WTC11 (cell line): ENCODE data around the gene ZNF22. TPM values are rescaled to one million over a fixed set of nuclear protein-coding genes. Genes with fewer than 3 reads are reported as not detected.

ENCODE experiments used
- ATAC-seq: fragments of 200-7000 bp; cut with Tn5 transposase; 2 replicates; pipeline ENCODE4 v1.10.0; 2021; ENCODE audit warnings: mild to moderate bottlenecking, moderate library complexity
- CTCF ChIA-PET: fragments of 300-600 bp; sonication (Branson Sonifier 250); formaldehyde crosslinking; loops from one replicate; lab custom pipeline; 2021; ENCODE audit warnings: antibody characterized with exemption; lab: Charles Lee
- POLR2A ChIA-PET: fragments of 350-600 bp; sonication (Branson Sonifier 250); formaldehyde crosslinking; loops from one replicate; lab custom pipeline; 2021; ENCODE audit warnings: antibody characterized with exemption; lab: Charles Lee
- DNase-seq: peaks from one replicate; pipeline ENCODE4 v3.0.0; 2021; ENCODE audit warnings: low spot score
- H3K27ac Mint-ChIP-seq: 2 replicates; pipeline ENCODE4 v1.8.0; 2021; ENCODE audit warnings: mixed read lengths
- H3K27me3 Mint-ChIP-seq: 2 replicates; pipeline ENCODE4 v1.8.0; 2021; ENCODE audit warnings: low read depth, mild to moderate bottlenecking, moderate library complexity, mixed read lengths
- H3K36me3 Mint-ChIP-seq: 2 replicates; pipeline ENCODE4 v1.8.0; 2021; ENCODE audit warnings: mixed read lengths
- H3K4me1 Mint-ChIP-seq: 2 replicates; pipeline ENCODE4 v1.8.0; 2022; ENCODE audit warnings: mixed read lengths
- H3K4me3 Mint-ChIP-seq: 2 replicates; pipeline ENCODE4 v1.8.0; 2021; ENCODE audit warnings: mild to moderate bottlenecking, moderate library complexity, mixed read lengths
- H3K9me3 Mint-ChIP-seq: 2 replicates; pipeline ENCODE4 v1.8.0; 2021; ENCODE audit warnings: mixed read lengths
- CREM ChIP-seq: sonication (generic); formaldehyde crosslinking; IDR thresholded peaks from 2 replicates; pipeline ENCODE4 v1.8.1; 2022; ENCODE audit warnings: mild to moderate bottlenecking, missing genetic modification reagents, moderate library complexity
- FOXJ3 ChIP-seq: sonication (generic); formaldehyde crosslinking; IDR thresholded peaks from 2 replicates; pipeline ENCODE4 v1.9.0; 2021; ENCODE audit warnings: missing genetic modification reagents, mild to moderate bottlenecking, borderline replicate concordance
- GABPB1 ChIP-seq: sonication (generic); formaldehyde crosslinking; IDR thresholded peaks from 2 replicates; pipeline ENCODE4 v1.8.1; 2023; ENCODE audit warnings: mild to moderate bottlenecking, missing genetic modification reagents
- GRHL2 ChIP-seq: fragments of 250-450 bp; sonication (Bioruptor Pico); IDR thresholded peaks from 2 replicates; pipeline ENCODE4 v1.8.0; 2022; ENCODE audit warnings: mild to moderate bottlenecking, moderate library complexity; ENCODE audit not compliant: insufficient replicate concordance, severe bottlenecking
- GTF2I ChIP-seq: fragments of 250-450 bp; sonication (Bioruptor Pico); conservative IDR thresholded peaks from 2 replicates; pipeline ENCODE4 v1.4.0; 2021; ENCODE audit warnings: mild to moderate bottlenecking
- JAZF1 ChIP-seq: fragments of 250-450 bp; sonication (Bioruptor Pico); IDR thresholded peaks from 2 replicates; pipeline ENCODE4 v1.9.0; 2021; ENCODE audit warnings: moderate library complexity, mild to moderate bottlenecking, inconsistent platforms
- JUN ChIP-seq: sonication (generic); formaldehyde crosslinking; IDR thresholded peaks from 2 replicates; pipeline ENCODE4 v1.8.0; 2023; ENCODE audit warnings: mild to moderate bottlenecking, missing genetic modification reagents
- MAX ChIP-seq: sonication (generic); formaldehyde crosslinking; IDR thresholded peaks from 2 replicates; pipeline ENCODE4 v1.8.0; 2022; ENCODE audit warnings: mild to moderate bottlenecking, missing genetic modification reagents
- NR2C2 ChIP-seq: sonication (generic); formaldehyde crosslinking; IDR thresholded peaks from 2 replicates; pipeline ENCODE4 v1.8.0; 2022; ENCODE audit warnings: mild to moderate bottlenecking, missing genetic modification reagents
- SMAD4 ChIP-seq: sonication (generic); formaldehyde crosslinking; IDR thresholded peaks from 2 replicates; pipeline ENCODE4 v1.8.0; 2022; ENCODE audit warnings: mild to moderate bottlenecking, missing genetic modification reagents
- STAT6 ChIP-seq: sonication (generic); formaldehyde crosslinking; conservative IDR thresholded peaks from 2 replicates; pipeline ENCODE4 v1.8.1; 2023; ENCODE audit warnings: mild to moderate bottlenecking, low read depth, missing genetic modification reagents, moderate library complexity
- ZNF121 ChIP-seq: sonication (generic); formaldehyde crosslinking; IDR thresholded peaks from 2 replicates; pipeline ENCODE4 v1.8.0; 2023; ENCODE audit warnings: missing genetic modification reagents
- total RNA-seq: library from RNA; stranded (reverse); gene quantifications from 3 replicates; pipeline ENCODE4 v1.2.3, GENCODE V29; 2021
- TF ChIP-seq, protein P1 (sequence below): fragments of 250-450 bp; sonication (Bioruptor Pico); IDR thresholded peaks from 2 replicates; pipeline ENCODE4 v1.9.0; 2021; ENCODE audit warnings: mild to moderate bottlenecking
- TF ChIP-seq, protein P2 (sequence below): sonication (generic); formaldehyde crosslinking; IDR thresholded peaks from 2 replicates; pipeline ENCODE4 v1.8.0; 2023; ENCODE audit warnings: missing genetic modification reagents, mild to moderate bottlenecking, borderline replicate concordance

Gene ZNF22
- total RNA-seq, 1 experiment from 2014 or later = 31.0 TPM

DNA sequence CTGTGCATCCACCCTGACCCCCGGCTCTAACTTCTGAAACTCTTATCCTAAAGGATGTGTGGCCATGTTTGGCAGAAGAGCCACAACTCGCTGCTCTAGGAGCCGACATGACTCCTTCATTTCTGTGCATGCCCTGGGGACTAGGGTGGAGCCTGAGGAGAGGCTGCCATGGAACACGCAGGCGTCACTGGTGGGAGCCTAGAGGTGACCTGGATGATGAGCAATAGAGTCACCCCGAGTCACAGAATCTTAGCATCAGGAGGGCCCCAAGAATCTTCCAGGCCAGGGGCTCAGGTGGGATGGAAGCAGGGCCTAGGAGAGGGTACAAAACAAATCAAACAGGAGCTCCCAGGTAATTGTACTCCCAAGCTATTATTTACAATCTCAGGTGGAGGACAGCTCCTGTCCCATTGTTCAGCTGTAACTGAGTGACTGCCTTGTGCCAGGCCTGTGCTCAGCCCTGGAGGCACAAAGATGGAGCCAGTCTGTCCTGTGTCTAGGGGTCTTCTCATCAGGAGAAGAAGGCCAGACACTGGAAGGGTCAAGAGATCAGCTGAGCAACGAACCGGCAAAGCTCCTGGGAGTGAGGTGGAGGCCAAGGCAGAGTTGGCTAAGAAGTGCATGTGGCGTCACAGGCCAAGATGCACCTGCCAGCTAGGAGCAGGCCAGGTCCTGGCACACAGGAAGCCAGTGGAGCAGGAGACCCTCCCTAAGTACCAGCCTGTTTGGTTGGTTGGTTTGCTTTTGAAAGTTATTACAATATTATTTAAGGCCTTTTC is 5.8 kb upstream of the ZNF22 start:
- no peak overlapping the region for H3K27ac Mint-ChIP-seq
- POLR2A ChIA-PET = interaction anchor here (0.6 kb wide), 1 partner anchor 63 kb away, joined by 4 read pairs; no protein-coding TSS in a partner anchor
- H3K4me1 Mint-ChIP-seq = peaks cover 41% of the 10 kb centered on the region

GRCh38 chr10:44995581-44995913 is 5.2 kb upstream of the ZNF22 start:
- no peak overlapping the region for H3K4me3 Mint-ChIP-seq
- ChIA-PET CTCF (interaction anchor here (1.2 to 9.4 kb wide), 2 partner anchors 63 to 71 kb away, joined by 4 to 143 read pairs; no protein-coding TSS in a partner anchor), POLR2A (no interaction called here)
- DNase-seq = no peak
- no peak for ATAC-seq
- H3K36me3 Mint-ChIP-seq = peaks cover 11% of the 10 kb centered on the region
- TF ChIP-seq GTF2I (CRISPR knock-in tag) (no peak), ZNF121 (CRISPR knock-in tag) (no peak)
- H3K9me3 Mint-ChIP-seq = no peaks in the 10 kb centered on the region
- peaks cover 41% of the 10 kb centered on the region for H3K4me1 Mint-ChIP-seq
- peaks cover 13% of the 10 kb centered on the region for H3K27me3 Mint-ChIP-seq
- H3K27ac Mint-ChIP-seq = no peak overlapping the region

More for the DNA sequence above, 5.8 kb upstream of the ZNF22 start:
- TF ChIP-seq JAZF1 = no peak
- TF ChIP-seq, protein P1, sequence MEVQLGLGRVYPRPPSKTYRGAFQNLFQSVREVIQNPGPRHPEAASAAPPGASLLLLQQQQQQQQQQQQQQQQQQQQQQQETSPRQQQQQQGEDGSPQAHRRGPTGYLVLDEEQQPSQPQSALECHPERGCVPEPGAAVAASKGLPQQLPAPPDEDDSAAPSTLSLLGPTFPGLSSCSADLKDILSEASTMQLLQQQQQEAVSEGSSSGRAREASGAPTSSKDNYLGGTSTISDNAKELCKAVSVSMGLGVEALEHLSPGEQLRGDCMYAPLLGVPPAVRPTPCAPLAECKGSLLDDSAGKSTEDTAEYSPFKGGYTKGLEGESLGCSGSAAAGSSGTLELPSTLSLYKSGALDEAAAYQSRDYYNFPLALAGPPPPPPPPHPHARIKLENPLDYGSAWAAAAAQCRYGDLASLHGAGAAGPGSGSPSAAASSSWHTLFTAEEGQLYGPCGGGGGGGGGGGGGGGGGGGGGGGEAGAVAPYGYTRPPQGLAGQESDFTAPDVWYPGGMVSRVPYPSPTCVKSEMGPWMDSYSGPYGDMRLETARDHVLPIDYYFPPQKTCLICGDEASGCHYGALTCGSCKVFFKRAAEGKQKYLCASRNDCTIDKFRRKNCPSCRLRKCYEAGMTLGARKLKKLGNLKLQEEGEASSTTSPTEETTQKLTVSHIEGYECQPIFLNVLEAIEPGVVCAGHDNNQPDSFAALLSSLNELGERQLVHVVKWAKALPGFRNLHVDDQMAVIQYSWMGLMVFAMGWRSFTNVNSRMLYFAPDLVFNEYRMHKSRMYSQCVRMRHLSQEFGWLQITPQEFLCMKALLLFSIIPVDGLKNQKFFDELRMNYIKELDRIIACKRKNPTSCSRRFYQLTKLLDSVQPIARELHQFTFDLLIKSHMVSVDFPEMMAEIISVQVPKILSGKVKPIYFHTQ = no peak
- TF ChIP-seq CREM (CRISPR knock-in tag) = no peak
- TF ChIP-seq JUN (CRISPR knock-in tag) = no peak
- TF ChIP-seq GRHL2 (CRISPR knock-in tag) = no peak
- TF ChIP-seq NR2C2 = no peak
- TF ChIP-seq, protein P2, sequence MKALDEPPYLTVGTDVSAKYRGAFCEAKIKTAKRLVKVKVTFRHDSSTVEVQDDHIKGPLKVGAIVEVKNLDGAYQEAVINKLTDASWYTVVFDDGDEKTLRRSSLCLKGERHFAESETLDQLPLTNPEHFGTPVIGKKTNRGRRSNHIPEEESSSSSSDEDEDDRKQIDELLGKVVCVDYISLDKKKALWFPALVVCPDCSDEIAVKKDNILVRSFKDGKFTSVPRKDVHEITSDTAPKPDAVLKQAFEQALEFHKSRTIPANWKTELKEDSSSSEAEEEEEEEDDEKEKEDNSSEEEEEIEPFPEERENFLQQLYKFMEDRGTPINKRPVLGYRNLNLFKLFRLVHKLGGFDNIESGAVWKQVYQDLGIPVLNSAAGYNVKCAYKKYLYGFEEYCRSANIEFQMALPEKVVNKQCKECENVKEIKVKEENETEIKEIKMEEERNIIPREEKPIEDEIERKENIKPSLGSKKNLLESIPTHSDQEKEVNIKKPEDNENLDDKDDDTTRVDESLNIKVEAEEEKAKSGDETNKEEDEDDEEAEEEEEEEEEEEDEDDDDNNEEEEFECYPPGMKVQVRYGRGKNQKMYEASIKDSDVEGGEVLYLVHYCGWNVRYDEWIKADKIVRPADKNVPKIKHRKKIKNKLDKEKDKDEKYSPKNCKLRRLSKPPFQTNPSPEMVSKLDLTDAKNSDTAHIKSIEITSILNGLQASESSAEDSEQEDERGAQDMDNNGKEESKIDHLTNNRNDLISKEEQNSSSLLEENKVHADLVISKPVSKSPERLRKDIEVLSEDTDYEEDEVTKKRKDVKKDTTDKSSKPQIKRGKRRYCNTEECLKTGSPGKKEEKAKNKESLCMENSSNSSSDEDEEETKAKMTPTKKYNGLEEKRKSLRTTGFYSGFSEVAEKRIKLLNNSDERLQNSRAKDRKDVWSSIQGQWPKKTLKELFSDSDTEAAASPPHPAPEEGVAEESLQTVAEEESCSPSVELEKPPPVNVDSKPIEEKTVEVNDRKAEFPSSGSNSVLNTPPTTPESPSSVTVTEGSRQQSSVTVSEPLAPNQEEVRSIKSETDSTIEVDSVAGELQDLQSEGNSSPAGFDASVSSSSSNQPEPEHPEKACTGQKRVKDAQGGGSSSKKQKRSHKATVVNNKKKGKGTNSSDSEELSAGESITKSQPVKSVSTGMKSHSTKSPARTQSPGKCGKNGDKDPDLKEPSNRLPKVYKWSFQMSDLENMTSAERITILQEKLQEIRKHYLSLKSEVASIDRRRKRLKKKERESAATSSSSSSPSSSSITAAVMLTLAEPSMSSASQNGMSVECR (CRISPR knock-in tag) = no peak
- no peak for TF ChIP-seq FOXJ3 (CRISPR knock-in tag)
- TF ChIP-seq, all 79 proteins: peak for 0
- no peak overlapping the region for H3K4me3 Mint-ChIP-seq
- ATAC-seq (no peak), DNase-seq (no peak)
- peaks cover 11% of the 10 kb centered on the region for H3K36me3 Mint-ChIP-seq
- H3K27me3 Mint-ChIP-seq = peaks cover 7% of the 10 kb centered on the region
- no peaks in the 10 kb centered on the region for H3K9me3 Mint-ChIP-seq
- CTCF ChIA-PET = interaction anchor here (0.6 to 9.4 kb wide), 5 partner anchors 27 to 66 kb away, joined by 3 to 143 read pairs (median 3); partner anchors contain the start of gene RASSF4

DNA sequence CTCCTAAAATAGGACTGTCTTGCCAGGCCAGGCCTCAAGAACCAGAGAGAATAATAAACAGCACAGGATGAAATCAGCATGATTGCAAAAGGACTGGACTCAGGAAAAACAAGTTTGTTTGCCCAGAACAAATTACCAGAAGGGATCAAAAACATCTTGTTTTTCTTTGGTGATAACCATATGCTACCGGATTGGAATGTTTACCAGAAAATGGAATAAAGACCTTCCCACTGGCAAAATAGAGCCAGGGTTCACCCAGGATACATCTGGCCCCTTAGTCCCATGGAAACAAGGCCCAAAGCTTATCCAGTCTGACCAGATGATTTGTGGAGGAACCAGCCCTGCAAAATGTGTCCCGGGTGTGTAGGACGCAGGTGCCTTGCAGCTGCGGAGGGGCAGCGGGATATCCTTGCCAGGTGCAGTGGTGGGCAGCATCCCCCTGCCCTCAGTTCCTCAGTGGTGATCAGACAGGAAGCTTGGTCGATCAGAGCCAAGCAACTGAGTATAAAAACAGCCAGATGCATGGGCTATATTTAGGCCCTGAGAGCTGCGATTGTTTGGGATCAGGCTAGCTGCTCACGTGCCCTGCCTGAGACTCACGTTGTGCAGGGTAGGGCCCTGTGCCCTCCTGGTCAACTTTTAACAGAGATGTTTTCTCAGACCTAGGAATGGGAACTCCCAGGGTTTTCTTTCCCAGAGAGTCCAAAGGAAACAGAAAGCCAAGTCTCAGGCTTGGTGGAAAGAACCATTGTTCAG is 4.6 kb upstream of the ZNF22 start:
- POLR2A ChIA-PET = no interaction called here
- CTCF ChIA-PET = interaction anchor here (1.1 to 9.4 kb wide), 3 partner anchors 12 to 71 kb away, joined by 4 to 143 read pairs (median 4); no protein-coding TSS in a partner anchor

More for the DNA sequence above, 4.6 kb upstream of the ZNF22 start:
- H3K4me1 Mint-ChIP-seq = peaks cover 36% of the 10 kb centered on the region
- ATAC-seq (no peak), DNase-seq (no peak)
- TF ChIP-seq SMAD4 (CRISPR knock-in tag) (no peak), GABPB1 (CRISPR knock-in tag) (peak; percentile 92), STAT6 (no peak), MAX (CRISPR knock-in tag) (no peak)
- peaks cover 11% of the 10 kb centered on the region for H3K36me3 Mint-ChIP-seq
- no peak overlapping the region for H3K27ac Mint-ChIP-seq
- no peaks in the 10 kb centered on the region for H3K9me3 Mint-ChIP-seq
- no peak overlapping the region for H3K4me3 Mint-ChIP-seq
- H3K27me3 Mint-ChIP-seq = peaks cover 14% of the 10 kb centered on the region
